Stimulated activated CD4-positive, alpha-beta T cell treated with anti-CD3 and anti-CD28 coated beads, Interleukin-12 subunit alpha, Interleukin-12 subunit beta, amount 100 ng/mL, for 48 hours (primary cell): ENCODE results near the gene RASAL2.

Experiments
- DNase-seq, 3 donors: peaks; one replicate each; pipeline ENCODE4 v3.0.0-alpha.2; 2020; ENCODE audit warnings: low read depth in 2 of 3, low spot score in 1 of 3

RASAL2 gene

DNA sequence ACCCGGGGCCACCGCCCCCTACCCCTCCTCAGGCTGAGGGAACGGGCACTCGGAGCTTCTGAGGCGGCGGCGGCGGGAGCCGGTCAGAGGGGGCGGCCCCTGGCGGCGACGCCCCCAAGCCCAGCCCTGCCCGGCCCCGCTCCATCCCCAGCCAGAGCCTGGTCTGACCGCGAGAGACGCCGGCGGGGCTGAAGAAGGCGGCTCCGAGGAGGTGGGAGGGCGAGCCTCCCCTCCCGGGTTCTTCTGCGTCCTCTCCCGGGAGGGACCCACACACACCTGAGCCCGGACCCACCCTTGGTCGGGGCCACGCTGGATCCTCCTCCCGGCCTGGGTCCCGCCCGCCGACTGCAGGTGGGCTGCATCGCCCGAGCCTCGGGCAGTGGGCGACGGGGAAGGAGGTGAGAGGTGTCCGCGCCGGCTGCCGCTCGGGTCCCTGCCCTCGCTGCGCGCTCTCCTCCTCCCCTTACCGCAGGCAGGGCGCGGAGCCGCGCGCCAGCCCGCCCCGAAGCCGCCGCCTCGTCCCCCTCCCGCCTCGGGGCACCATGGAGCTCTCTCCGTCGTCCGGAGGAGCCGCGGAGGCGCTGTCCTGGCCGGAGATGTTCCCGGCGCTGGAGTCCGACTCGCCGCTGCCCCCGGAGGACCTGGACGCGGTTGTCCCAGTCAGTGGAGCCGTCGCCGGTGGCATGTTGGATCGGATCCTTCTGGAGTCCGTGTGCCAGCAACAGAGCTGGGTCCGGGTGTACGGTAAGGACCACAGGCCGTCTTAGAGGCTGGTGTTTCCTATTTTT, at the start of gene RASAL2:
Gene RASAL2 (plus strand): TSS at position 154 of the 788 bp plus-strand sequence. CDS start 389 bp downstream, at position 543.
- no peak for DNase-seq

DNA sequence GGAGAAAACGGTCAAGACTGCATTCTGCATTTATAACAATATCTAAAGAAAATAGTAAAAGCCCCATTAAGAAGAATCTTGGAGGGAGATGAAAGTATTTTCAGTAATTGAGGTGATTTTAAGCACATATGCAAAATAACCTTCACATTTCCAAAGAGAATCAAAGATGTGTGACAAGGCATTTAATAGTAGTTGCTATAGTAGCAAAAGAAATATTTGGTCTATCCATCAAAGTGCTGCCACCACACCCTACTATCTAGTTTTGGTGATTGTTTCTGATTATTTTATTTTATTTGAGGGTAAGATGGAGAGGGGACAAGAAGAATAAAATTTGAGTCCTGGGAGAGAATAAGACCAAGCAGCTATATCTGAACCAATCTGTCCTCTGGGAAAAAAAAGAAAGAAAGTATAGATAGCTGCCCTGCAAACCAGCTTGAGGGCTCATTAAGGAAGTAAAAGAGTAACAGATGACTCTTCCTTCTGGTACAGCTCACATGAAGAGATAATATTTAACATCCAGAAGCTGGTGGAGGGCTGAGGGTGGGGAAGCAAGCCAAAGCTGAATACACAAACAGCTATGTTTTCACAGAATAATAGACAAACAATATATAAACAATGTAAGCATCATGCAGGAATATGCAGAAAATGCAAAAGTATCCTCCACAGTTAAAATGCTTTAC, 47.2 kb upstream of the RASAL2 start:
- no peak for DNase-seq

- no peak for DNase-seq
Observed at GRCh38 chr1:178047403-178048093, 46.4 kb upstream of the RASAL2 start.

DNA sequence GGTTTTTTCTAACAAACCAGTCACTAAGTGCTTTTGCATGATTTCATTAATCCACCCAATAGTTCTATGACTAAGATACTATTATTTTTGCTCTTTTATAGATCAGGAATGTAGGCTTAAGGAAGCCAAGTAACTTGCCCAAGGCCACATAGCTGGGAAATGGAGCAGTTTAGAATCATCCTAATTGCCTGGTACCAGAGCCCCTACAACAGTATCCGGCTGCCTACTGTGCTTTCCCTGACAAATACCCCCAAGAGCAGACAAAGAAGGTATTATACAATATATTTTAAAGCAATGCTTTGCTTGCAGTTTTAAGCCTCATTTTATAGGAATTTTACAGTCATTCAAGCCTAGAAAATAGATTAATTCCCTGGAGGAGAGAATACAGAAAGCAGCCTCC, 45.5 kb upstream of the RASAL2 start:
- DNase-seq = no peak

DNA sequence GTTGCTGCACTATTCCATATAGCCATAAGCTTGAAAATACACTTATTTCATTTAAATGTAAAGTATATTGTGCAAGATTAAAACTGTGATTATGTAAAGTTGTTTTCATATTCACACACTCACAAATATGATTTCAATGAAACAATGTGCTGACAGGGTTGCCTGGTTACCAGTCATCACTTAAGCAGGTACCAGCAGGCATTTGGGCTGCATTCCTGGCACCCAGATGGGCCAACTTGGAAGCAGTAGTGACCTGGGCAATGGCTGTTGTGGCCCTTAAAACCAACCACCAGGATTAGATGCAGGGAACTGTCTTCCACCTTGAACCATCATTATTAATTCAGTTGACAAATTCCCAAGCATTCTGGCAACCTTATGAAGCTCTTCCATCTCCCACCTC, 45.0 kb upstream of the RASAL2 start:
- DNase-seq = no peak

DNA sequence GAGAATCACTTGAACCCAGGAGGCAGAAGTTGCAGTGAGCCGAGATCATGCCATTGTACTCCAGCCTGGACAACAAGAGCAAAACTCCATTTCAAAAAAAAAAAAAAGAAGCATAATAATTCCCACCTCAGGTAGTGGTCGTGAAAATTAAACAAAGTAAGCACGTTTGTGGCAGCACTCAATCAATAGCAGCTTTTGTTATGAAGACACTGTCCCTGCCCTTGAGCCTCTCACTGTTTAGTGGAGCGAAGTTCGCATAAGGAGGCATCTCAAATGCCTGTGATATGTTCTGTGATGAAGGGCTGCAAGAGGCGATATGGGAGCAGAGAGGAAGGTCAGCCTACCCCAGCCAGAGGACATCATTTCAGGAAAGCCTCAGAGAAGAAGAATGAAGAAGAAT, 43.8 kb upstream of the RASAL2 start:
- no peak for DNase-seq

GRCh38 chr1:178051071-178051470, 42.8 kb upstream of the RASAL2 start:
- DNase-seq = no peak

- DNase-seq = no peak
Observed at GRCh38 chr1:178052650-178053461, 41.0 kb upstream of the RASAL2 start.

DNA sequence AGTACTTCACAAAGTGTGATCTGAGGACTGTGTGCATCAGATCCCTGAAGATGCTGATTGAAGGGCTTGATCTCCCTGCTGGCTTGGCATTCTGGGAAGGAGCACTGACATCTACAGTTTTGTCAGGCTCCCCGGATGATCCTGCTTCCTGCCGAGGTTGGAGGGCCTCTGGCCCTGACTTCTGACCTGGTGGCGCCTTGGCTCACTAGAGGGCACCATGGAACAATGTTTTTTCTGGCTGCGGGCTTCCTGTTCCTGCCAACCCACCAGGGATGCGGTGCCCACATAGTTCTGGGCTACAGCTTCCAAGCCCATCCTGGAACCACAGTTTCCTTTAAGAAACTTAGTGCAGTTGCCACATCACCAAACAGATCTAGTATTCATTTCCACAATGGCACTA, 38.8 kb upstream of the RASAL2 start:
- DNase-seq = no peak

GRCh38 chr1:178055779-178056471, 38.0 kb upstream of the RASAL2 start:
- DNase-seq = no peak

DNA sequence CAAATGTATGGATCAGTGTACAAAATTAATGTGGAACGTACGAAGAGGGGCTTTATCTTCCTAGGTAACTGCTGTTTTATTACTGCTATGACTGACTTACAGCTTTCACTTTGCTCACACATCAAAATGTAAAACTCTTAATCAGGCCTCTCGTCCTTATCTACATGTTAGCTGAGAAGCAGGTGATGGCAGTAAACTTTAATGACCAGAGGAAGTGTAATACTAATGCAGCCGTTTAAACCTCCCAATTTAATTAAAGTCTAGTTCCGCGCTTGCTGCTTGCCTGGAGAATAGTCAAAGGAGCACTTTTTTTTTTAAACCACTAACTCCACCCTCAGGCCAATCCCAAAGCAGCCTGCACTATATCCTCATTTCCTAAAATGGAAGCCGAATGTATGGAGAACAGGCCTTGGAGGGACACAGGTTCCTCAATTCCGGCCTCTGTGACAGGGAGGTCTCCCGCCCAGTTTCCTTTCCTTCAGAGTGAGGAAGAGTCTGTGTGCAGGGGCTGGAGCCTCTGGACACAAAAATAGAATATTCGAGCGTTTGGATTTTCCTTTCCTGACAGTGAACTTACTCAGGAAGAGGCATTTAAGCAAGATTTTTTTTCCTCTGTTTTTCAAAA, 36.7 kb upstream of the RASAL2 start:
- DNase-seq = no peak

DNA sequence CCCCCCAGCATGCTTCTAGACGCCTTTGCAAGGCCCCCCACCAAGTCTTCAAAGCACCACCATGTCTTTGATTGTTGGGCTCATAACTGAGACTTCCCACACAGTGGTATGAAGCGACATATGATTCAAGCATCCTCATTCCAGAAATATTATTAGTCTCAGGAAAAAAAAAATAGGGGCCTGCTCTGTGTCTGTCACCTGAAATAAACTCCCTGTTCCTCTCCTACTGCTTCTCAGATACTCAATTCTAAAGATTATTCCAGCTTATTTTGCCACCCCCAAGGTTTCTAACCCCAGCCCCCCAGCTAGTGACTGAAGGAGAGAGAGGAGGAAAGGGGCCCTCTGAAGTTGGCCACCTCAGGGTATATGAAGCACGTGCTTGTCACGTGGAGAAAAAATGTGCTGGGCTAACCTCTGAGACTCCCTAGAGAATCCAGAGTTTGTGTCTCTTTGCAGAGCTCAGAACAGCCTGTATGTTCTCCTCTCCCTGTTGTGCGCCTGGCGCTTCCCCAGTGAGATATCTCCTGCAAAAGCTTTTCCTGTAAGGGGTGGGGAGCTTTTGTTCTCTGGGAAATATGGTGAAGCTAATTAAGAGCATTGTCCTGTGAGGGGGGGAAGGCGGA, 35.9 kb upstream of the RASAL2 start:
- DNase-seq = no peak

- DNase-seq = no peak
Observed at GRCh38 chr1:178060789-178061556, 32.9 kb upstream of the RASAL2 start.

GRCh38 chr1:178061620-178062019, 32.3 kb upstream of the RASAL2 start:
- DNase-seq = no peak

DNA sequence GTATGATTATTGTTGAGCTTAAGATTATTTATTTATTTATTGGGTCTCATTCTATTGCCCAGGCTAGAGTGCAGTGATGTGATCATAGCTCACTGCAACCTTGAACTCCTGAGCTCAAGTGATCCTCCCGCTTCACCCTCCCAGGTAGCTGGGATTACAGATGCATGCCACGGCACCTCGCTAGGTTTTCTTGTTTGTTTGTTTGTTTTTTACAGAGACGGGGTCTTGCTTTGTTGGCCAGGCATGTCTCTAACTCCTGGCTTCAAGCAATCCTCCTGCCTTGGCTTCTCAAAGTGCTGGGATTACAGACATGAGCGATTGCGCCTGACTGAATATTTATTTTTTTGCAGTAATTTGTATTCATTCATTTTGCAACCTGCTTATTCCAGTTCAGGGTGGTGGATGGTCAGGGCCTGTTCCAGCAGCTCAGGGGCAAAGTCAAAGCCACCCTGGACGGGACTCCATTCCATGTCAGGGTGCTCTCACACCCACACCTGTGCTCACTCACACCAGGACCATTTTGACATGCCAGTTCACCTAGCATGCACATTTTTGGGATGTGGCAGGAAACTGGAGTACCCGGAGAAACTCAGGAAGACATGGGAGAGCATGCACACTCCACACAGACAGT, 29.6 kb upstream of the RASAL2 start:
- DNase-seq = no peak

- no peak for DNase-seq
Observed at GRCh38 chr1:178065250-178065649, 28.7 kb upstream of the RASAL2 start.

DNA sequence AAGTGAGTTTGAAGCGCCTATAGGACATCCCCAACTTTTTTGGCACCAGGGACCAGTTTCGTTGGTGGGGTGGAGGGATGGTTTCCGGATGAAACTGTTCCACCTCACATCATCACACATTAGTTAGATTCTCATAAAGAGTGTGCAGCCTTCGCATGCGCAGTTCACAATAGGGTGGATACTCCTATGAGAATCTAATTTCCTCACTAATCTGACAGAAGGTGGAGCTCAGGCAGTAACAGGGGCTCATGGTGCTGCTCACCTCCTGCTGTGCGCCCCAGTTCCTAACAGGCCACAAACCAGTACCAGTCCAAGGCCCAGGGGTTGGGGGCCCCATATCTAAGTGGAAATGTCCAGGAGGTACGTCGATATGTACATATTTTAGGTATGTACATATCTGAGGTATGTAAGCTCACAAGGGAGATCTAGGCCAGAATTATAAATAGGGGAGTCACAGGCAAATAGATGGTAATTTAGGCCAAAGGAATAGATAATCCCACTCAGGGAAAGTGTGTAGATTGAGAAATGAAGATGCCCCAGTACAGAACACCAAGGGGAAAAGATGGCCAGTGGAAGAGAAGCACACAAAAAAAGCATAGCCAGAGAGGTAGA, 27.5 kb upstream of the RASAL2 start:
- no peak for DNase-seq
